Keratinocyte (primary cell): ENCODE results near the gene WNK2. TPM values are rescaled to one million over a fixed set of nuclear protein-coding genes. Genes with fewer than 3 reads are reported as not detected.

Source experiments
- DNase-seq: peaks from one replicate; pipeline ENCODE4 v3.0.0-alpha.2; 2011; ENCODE audit warnings: low read depth, missing footprints, low spot score
- FAIRE-seq: peaks from 2 replicates; lab custom pipeline; 2011; peaks lifted over from hg19 to GRCh38; lab: Jason Lieb, UNC
- H2AFZ ChIP-seq: 2 replicates; pipeline ENCODE4 v1.6.0; 2012; ENCODE audit warnings: low read length, control low read depth, inconsistent platforms; ENCODE audit not compliant: control insufficient read depth
- H3K27ac ChIP-seq: 2 replicates; pipeline ENCODE4 v1.5.1; 2011; ENCODE audit warnings: low read length; ENCODE audit not compliant: control insufficient read depth, insufficient read depth
- H3K27me3 ChIP-seq: 3 replicates; pipeline ENCODE4 v1.6.0; 2011; ENCODE audit warnings: low read length; ENCODE audit not compliant: control insufficient read depth, insufficient read depth; ENCODE audit errors: extremely low read depth
- H3K36me3 ChIP-seq, 2 experiments: 2 replicates in 1 of 2; 3 replicates in 1 of 2; pipeline ENCODE4 v1.5.1; 2011; ENCODE audit warnings: low read length in 2 of 2, mild to moderate bottlenecking in 1 of 2; ENCODE audit not compliant: control insufficient read depth in 2 of 2, insufficient read depth in 2 of 2; ENCODE audit errors: extremely low read depth in 1 of 2
- H3K4me1 ChIP-seq: 3 replicates; pipeline ENCODE4 v1.5.1; 2011; ENCODE audit warnings: low read length; ENCODE audit not compliant: control insufficient read depth, insufficient read depth; ENCODE audit errors: extremely low read depth
- H3K4me2 ChIP-seq: 3 replicates; pipeline ENCODE4 v1.6.0; 2011; ENCODE audit warnings: low read depth, low read length; ENCODE audit not compliant: control insufficient read depth, insufficient read depth; ENCODE audit errors: extremely low read depth
- H3K4me3 ChIP-seq, 3 experiments: fragments of 200-600 bp in 1 of 3; sonication (generic) in 1 of 3; 2 replicates in 2 of 3; 3 replicates in 1 of 3; pipeline ENCODE4 v1.5.1; 2011 to 2016; ENCODE audit warnings: low read length in 3 of 3, mild to moderate bottlenecking in 3 of 3, control low read depth in 2 of 3, inconsistent platforms in 1 of 3, low read depth in 1 of 3, mixed read lengths in 1 of 3, mixed run types in 1 of 3, moderate library complexity in 1 of 3; ENCODE audit not compliant: control insufficient read depth in 2 of 3, insufficient read depth in 2 of 3; ENCODE audit errors: extremely low read depth in 1 of 3
- H3K79me2 ChIP-seq: 2 replicates; pipeline ENCODE4 v1.6.0; 2012; ENCODE audit warnings: low read length; ENCODE audit not compliant: control insufficient read depth, insufficient read depth
- H3K9ac ChIP-seq: 3 replicates; pipeline ENCODE4 v1.6.0; 2011; ENCODE audit warnings: low read length; ENCODE audit not compliant: control insufficient read depth, insufficient read depth; ENCODE audit errors: extremely low read depth
- H3K9me1 ChIP-seq: 3 replicates; pipeline ENCODE4 v1.6.0; 2011; ENCODE audit warnings: low read length; ENCODE audit not compliant: control insufficient read depth, insufficient read depth; ENCODE audit errors: extremely low read depth
- H3K9me3 ChIP-seq: 2 replicates; pipeline ENCODE4 v1.5.1; 2012; ENCODE audit warnings: low read depth, low read length; ENCODE audit not compliant: control insufficient read depth
- H4K20me1 ChIP-seq: 3 replicates; pipeline ENCODE4 v1.6.0; 2011; ENCODE audit warnings: low read length; ENCODE audit not compliant: control insufficient read depth, insufficient read depth; ENCODE audit errors: extremely low read depth
- EZH2 ChIP-seq: IDR thresholded peaks from one replicate; pipeline ENCODE4 v1.6.1; 2012; ENCODE audit warnings: inconsistent platforms, mild to moderate bottlenecking, low read length, moderate library complexity
- dilution Hi-C: fragments of 300-500 bp; cut with MboI; formaldehyde crosslinking; loops from one replicate; pipeline ENCODE4 v1.7.0; 2020; ENCODE audit warnings: low sequenced_read_pairs; ENCODE audit not compliant: extremely low pct_ligation_motif_present
- polyA plus RNA-seq, 5 experiments: library from polyadenylated mRNA; depleted of rRNA in 3 of 5; stranded (reverse) in 3 of 5; stranded (forward) in 1 of 5; unstranded in 1 of 5; fragments of >200 nt; gene quantifications; 1 replicate in 1 of 5; 2 replicates in 3 of 5; 3 replicates in 1 of 5; pipeline versions ENCODE4 v1.2.1 to v1.2.3, GENCODE V29; 2011 to 2012; ENCODE audit warnings: missing spikeins in 2 of 5, low read depth in 1 of 5, low replicate concordance in 1 of 5
- TF ChIP-seq, protein P1 (sequence below), 3 experiments: IDR thresholded peaks in 1 of 3; conservative IDR thresholded peaks in 1 of 3; optimal IDR thresholded peaks in 1 of 3; 2 replicates in 2 of 3; 3 replicates in 1 of 3; pipeline versions ENCODE3 to v1.5.1; 2011; ENCODE audit warnings: low read length in 3 of 3, mild to moderate bottlenecking in 3 of 3, moderate library complexity in 2 of 3, control low read depth in 1 of 3, inconsistent platforms in 1 of 3; ENCODE audit not compliant: insufficient read depth in 2 of 3; ENCODE audit errors: extremely low read depth in 1 of 3

WNK2 gene
- polyA plus RNA-seq, 1 donor (not counting 4 experiments of a cell fraction or from before 2014, with no cell fraction given), result not detected

DNA sequence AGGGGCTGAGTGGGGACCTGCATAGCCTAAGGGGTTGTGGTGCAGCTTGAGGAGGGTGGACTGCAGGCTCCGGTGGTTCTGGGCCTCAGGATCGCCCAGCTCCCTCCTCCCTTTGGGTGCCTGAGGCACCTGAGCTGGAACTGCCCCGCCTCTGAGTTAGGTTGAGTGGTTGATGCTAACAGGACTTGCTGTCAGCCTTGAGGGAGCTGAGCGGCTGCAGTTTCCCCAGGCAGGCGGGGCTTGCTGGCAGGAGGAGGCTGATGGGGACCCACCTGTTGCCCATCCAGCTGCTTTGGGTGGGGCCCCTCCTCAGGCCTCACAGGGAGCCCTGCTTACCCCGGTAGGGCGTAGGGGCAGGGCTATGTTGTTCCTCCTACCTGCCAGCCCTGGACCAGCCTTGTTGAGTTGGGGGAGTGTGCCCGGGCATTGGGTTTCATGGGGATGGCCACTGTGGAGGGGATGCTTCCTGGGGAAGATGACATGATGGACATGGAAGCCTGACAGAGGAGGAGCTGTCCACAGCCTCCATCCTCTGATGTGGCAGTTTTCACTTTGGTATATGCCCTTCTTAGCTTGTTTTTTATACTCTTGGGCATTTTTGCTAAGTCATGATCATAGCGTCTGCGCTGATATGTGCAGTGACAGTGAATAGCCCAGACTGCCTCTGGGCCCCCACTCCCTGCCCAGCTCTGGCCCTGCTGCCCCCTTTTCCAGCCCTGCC is 14.3 kb downstream of the WNK2 start:
- FAIRE-seq, result no peak
- dilution Hi-C loops, result no loop called here
- Histone ChIP-seq H2AFZ (no peak overlapping the region), H3K9me1 (no peaks in the 10 kb centered on the region), H3K27me3 (peaks cover 6% of the 10 kb centered on the region), H3K9ac (no peak overlapping the region), H4K20me1 (no peaks in the 10 kb centered on the region), H3K4me1 (no peaks in the 10 kb centered on the region), H3K4me2 (no peak overlapping the region), H3K9me3 (no peaks in the 10 kb centered on the region), H3K4me3 (no peak overlapping the region), H3K79me2 (no peaks in the 10 kb centered on the region), H3K27ac (no peak overlapping the region), H3K36me3 (no peaks in the 10 kb centered on the region)
- DNase-seq, result no peak
- TF ChIP-seq, protein P1, sequence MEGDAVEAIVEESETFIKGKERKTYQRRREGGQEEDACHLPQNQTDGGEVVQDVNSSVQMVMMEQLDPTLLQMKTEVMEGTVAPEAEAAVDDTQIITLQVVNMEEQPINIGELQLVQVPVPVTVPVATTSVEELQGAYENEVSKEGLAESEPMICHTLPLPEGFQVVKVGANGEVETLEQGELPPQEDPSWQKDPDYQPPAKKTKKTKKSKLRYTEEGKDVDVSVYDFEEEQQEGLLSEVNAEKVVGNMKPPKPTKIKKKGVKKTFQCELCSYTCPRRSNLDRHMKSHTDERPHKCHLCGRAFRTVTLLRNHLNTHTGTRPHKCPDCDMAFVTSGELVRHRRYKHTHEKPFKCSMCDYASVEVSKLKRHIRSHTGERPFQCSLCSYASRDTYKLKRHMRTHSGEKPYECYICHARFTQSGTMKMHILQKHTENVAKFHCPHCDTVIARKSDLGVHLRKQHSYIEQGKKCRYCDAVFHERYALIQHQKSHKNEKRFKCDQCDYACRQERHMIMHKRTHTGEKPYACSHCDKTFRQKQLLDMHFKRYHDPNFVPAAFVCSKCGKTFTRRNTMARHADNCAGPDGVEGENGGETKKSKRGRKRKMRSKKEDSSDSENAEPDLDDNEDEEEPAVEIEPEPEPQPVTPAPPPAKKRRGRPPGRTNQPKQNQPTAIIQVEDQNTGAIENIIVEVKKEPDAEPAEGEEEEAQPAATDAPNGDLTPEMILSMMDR (optimal IDR thresholded peaks at IDR 0.05 in 1 of 3, IDR thresholded peaks at IDR 0.05 in 1 of 3, conservative IDR thresholded peaks at IDR 0.05 in 1 of 3; ENCODE audit: extremely low read depth in 1 of 3, insufficient read depth in 2 of 3, low read length in 3 of 3), result no peak
- TF ChIP-seq EZH2, result no peak

DNA sequence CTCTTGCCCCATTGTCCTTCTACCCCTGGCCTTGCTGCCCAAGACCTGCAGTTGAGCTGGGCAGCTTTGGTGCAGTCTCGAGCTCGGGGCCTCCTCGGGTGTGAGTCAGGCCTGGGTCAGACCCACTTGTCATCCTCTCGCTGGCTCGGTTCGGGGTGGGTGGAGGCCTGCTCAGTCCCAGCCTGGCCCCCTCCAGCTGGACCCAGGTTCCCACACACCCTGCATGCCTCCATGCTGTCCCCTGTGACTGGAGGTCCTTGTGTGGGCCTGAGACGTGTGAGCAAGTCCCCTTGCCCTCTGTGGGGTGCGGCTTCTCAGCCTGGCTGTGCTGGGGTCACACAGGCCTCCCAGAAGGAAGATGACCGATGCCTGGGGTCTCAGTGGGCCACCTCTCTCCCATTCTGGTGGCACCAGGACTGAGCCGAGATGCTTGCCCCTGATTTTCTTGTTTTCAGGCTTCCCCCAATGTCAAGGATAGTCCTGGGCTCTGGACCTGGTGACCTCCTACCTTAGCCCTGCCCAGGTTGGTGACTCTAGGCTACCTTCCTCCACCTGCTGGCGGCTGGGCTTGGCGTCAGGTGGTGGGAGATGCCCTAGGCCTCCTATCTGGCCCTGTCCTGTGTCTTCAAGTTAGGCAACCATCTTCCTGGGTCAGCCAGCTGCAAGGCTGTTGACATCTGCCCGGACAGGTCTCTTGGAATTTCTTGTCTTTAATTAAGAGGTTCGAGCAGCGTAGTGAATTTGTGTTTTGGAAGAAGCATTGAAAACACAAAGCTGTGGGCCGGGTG is 15.1 kb downstream of the WNK2 start:
- Histone ChIP-seq H3K4me1 (no peaks in the 10 kb centered on the region), H4K20me1 (no peaks in the 10 kb centered on the region), H3K9me1 (no peaks in the 10 kb centered on the region), H3K27me3 (peaks cover 6% of the 10 kb centered on the region), H3K79me2 (no peaks in the 10 kb centered on the region), H3K9ac (no peak overlapping the region), H3K9me3 (no peaks in the 10 kb centered on the region), H3K27ac (no peak overlapping the region), H3K4me3 (no peak overlapping the region), H3K4me2 (no peak overlapping the region), H2AFZ (no peak overlapping the region), H3K36me3 (no peaks in the 10 kb centered on the region)
- TF ChIP-seq EZH2, result no peak
- TF ChIP-seq, protein P1 (optimal IDR thresholded peaks at IDR 0.05 in 1 of 3, IDR thresholded peaks at IDR 0.05 in 1 of 3, conservative IDR thresholded peaks at IDR 0.05 in 1 of 3; ENCODE audit: extremely low read depth in 1 of 3, insufficient read depth in 2 of 3, low read length in 3 of 3), result no peak
- FAIRE-seq (no peak), DNase-seq (no peak)
- dilution Hi-C loops, result no loop called here
